Mammary epithelial cell (primary cell): ENCODE measurements around the gene AGAP1.

Experiments used
- EZH2 ChIP-seq: IDR thresholded peaks from 2 replicates; pipeline ENCODE4 v1.6.1; 2012; ENCODE audit warnings: low read length, inconsistent platforms, borderline replicate concordance
- TF ChIP-seq, protein P1 (sequence below), 2 donors: IDR thresholded peaks in 1 of 2; conservative IDR thresholded peaks in 1 of 2; 2 replicates each; pipeline ENCODE4 v1.5.1; 2011 to 2012; ENCODE audit warnings: inconsistent platforms in 2 of 2, low read length in 2 of 2, mild to moderate bottlenecking in 2 of 2, control low read depth in 1 of 2, low read depth in 1 of 2; ENCODE audit not compliant: insufficient read depth in 1 of 2; ENCODE audit errors: extremely low read depth in 1 of 2

DNA sequence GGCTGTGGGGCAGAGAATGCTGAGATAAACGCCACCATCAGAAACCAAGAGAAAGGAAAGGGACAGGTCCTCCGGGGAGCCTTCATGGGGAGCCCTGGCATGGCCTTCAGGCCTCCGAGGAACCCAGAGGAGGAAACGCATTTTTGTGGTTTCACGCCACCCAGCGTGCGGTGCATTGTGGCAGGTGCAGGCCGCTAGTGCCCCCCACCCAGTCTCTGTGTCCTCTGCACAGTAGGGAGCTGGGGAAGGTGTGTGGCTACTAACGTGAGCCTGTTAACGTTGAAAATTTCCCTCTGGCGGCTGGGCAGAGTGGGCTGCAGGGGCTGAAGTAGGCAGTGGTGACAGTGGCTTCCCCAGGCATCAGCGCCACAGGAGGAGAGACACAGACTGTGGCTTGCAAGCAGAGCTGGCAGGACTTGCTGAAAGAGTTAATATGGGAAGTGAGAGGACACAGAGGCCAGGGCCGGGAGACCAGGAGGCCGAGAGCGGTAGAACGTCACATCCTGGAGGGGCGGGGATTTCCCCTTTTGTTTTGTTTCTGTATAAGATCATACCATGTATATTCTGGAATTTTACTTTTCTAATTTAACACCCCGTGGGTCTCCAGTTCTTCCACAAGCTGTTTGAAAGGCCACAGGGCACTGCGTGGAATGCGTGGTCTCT is 507.5 kb downstream of the AGAP1 start:
- TF ChIP-seq, protein P1, sequence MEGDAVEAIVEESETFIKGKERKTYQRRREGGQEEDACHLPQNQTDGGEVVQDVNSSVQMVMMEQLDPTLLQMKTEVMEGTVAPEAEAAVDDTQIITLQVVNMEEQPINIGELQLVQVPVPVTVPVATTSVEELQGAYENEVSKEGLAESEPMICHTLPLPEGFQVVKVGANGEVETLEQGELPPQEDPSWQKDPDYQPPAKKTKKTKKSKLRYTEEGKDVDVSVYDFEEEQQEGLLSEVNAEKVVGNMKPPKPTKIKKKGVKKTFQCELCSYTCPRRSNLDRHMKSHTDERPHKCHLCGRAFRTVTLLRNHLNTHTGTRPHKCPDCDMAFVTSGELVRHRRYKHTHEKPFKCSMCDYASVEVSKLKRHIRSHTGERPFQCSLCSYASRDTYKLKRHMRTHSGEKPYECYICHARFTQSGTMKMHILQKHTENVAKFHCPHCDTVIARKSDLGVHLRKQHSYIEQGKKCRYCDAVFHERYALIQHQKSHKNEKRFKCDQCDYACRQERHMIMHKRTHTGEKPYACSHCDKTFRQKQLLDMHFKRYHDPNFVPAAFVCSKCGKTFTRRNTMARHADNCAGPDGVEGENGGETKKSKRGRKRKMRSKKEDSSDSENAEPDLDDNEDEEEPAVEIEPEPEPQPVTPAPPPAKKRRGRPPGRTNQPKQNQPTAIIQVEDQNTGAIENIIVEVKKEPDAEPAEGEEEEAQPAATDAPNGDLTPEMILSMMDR (conservative IDR thresholded peaks at IDR 0.05 in 1 of 2, IDR thresholded peaks at IDR 0.05 in 1 of 2; ENCODE audit: extremely low read depth in 1 of 2, insufficient read depth in 1 of 2, low read depth in 1 of 2, low read length in 2 of 2), result no peak
- TF ChIP-seq EZH2, result no peak
